ENCODE results near the gene BCAR3. TPM values are rescaled to one million over a fixed set of nuclear protein-coding genes. Genes with fewer than 3 reads are reported as not detected.

Gene BCAR3
- total RNA-seq, 1 donor from 2014 or later, result 59.5 TPM

DNA sequence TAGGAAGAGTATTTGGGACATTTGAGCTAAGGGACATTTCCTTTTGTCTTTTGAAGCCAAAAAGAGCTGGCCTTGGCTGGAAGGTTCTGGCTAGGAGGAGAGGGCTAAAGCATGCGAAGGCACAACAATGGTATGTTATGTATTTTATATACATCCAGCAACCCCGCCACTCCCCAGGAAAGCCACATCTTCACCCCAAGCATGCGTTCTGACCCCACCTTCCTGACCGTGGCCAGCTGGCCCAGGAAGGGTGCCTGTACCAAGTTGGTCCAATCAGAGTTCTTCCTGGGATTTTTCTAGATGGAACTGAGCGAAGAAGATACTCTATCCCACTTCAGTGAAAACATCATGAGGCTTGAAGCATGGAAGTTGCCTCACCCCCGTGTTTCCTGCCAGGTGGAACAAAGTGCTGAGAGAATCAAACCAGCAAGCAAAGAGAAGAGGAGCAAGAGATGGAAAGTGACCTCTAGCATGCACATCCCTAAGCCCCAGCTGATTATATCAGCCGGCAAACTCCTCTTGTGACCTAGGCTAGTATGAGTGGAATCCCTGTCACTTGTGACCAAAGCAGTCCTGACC, 82.7 kb downstream of the BCAR3 start:
- intact Hi-C loops (cut with micrococcal nuclease), result no loop called here

DNA sequence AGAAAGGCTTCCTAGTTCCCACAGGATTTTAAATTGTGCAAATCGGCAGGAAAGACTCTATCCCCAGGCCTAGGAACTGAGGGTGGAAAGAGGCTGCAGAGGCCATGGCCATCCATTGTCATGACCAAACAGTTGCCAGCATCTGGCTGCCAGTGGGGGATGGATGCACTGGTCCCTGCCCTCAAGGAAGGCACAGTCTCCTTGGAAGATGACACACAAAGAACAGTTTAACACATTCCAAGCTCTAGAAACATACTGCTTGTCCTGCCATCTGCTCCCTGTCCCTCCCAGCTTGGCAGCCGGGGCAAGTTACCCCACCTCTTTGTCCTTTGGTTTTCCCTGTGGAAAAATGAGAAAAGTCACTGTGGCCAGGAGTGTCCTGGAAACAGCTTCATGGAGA, 83.2 kb downstream of the BCAR3 start:
- no peak overlapping the region for H3K27ac Mint-ChIP-seq
- H3K4me3 Mint-ChIP-seq, result no peak overlapping the region
- H3K36me3 Mint-ChIP-seq (ENCODE audit: low read depth), result peaks cover 7% of the 10 kb centered on the region
- ATAC-seq (ENCODE audit: low read depth), result no peak
- TF ChIP-seq, protein P1, sequence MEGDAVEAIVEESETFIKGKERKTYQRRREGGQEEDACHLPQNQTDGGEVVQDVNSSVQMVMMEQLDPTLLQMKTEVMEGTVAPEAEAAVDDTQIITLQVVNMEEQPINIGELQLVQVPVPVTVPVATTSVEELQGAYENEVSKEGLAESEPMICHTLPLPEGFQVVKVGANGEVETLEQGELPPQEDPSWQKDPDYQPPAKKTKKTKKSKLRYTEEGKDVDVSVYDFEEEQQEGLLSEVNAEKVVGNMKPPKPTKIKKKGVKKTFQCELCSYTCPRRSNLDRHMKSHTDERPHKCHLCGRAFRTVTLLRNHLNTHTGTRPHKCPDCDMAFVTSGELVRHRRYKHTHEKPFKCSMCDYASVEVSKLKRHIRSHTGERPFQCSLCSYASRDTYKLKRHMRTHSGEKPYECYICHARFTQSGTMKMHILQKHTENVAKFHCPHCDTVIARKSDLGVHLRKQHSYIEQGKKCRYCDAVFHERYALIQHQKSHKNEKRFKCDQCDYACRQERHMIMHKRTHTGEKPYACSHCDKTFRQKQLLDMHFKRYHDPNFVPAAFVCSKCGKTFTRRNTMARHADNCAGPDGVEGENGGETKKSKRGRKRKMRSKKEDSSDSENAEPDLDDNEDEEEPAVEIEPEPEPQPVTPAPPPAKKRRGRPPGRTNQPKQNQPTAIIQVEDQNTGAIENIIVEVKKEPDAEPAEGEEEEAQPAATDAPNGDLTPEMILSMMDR (IDR thresholded peaks at IDR 0.05), result no peak
- intact Hi-C loops (cut with micrococcal nuclease), result no loop called here
- POLR2A ChIA-PET, result no interaction called here
- H3K4me1 Mint-ChIP-seq, result no peaks in the 10 kb centered on the region
- DNase-seq, result no peak
- H3K27me3 Mint-ChIP-seq, result no peaks in the 10 kb centered on the region
- CTCF ChIA-PET, result no interaction called here
- H3K9me3 Mint-ChIP-seq, result no peaks in the 10 kb centered on the region

More for the DNA sequence above, 82.7 kb downstream of the BCAR3 start:
- POLR2A ChIA-PET, result no interaction called here
- Mint-ChIP-seq H3K27me3 (no peaks in the 10 kb centered on the region), H3K4me1 (no peaks in the 10 kb centered on the region), H3K4me3 (no peak overlapping the region), H3K27ac (no peak overlapping the region), H3K36me3 (ENCODE audit: low read depth) (peaks cover 7% of the 10 kb centered on the region), H3K9me3 (no peaks in the 10 kb centered on the region)
- TF ChIP-seq, protein P1 (IDR thresholded peaks at IDR 0.05), result no peak
- DNase-seq (no peak), ATAC-seq (ENCODE audit: low read depth) (no peak)
- CTCF ChIA-PET, result no interaction called here

DNA sequence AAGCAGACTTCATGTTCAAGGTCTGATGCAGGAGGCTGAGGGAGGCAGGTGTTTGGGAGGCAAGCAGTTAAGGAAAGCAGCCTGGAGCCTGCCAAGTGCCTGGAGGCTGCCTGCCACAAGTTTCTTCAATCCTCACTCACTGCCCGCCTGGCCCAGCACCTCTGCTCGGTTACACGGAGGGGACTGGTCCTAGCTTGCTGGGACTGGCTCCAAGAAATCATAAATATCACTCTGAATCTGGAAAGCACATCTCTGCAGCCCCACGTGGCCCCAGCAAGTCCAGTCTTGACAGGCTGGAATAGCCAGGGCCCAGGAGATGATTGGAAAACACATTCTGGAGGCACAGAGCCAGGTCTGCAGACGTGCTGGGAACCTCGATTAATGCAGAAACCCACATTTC, 83.9 kb downstream of the BCAR3 start:
- TF ChIP-seq, protein P1 (IDR thresholded peaks at IDR 0.05), result no peak
- POLR2A ChIA-PET, result no interaction called here
- Mint-ChIP-seq H3K4me1 (peaks cover under 1% of the 10 kb centered on the region), H3K4me3 (no peak overlapping the region), H3K36me3 (ENCODE audit: low read depth) (peaks cover 7% of the 10 kb centered on the region), H3K27ac (no peak overlapping the region), H3K9me3 (no peaks in the 10 kb centered on the region), H3K27me3 (no peaks in the 10 kb centered on the region)
- no peak for ATAC-seq (ENCODE audit: low read depth)
- CTCF ChIA-PET, result no interaction called here
- intact Hi-C loops (cut with micrococcal nuclease), result no loop called here
- DNase-seq, result no peak

DNA sequence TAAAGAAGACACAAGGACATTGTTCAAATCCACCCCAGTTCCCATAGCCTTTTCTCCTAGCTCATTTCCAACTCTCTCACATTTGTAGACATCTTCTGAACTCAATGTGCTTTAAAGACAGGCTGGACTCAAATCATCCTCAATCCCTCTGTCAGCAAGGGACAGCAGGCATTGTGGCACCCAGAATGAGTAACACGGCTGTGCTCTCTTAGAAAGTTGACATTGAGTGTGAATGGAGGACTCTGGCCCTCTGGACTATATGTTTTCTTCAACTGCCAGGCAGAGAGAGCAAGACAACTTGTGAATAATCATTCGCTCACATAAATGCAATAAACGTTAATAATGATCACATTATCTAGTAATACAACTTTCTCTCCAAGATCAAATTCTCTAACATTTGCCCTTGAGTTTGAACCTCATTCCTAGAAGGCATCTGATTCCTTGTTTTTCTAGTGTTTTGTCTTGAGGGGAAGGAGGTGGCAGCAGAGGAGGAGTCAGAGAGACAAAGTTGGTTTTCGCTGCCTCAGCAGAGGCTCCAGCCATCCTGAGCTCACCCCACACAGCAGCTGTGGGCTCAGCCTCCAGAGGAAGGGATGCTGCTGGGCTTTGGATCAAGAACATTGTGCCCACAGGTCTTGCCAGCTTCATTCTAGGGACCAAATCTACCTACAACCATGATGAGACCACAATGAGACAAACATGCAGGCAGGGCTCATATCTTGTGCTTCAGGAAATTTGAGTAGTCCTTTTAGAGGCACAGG, 85.1 kb downstream of the BCAR3 start:
- TF ChIP-seq, protein P1 (IDR thresholded peaks at IDR 0.05), result no peak
- no peaks in the 10 kb centered on the region for H3K27me3 Mint-ChIP-seq
- peaks cover 10% of the 10 kb centered on the region for H3K36me3 Mint-ChIP-seq (ENCODE audit: low read depth)
- H3K4me1 Mint-ChIP-seq, result peaks cover 12% of the 10 kb centered on the region
- intact Hi-C loops (cut with micrococcal nuclease), result no loop called here
- ChIA-PET CTCF (no interaction called here), POLR2A (no interaction called here)
- H3K9me3 Mint-ChIP-seq, result no peaks in the 10 kb centered on the region
- DNase-seq (no peak), ATAC-seq (ENCODE audit: low read depth) (no peak)
- no peak overlapping the region for H3K4me3 Mint-ChIP-seq
- no peak overlapping the region for H3K27ac Mint-ChIP-seq

DNA sequence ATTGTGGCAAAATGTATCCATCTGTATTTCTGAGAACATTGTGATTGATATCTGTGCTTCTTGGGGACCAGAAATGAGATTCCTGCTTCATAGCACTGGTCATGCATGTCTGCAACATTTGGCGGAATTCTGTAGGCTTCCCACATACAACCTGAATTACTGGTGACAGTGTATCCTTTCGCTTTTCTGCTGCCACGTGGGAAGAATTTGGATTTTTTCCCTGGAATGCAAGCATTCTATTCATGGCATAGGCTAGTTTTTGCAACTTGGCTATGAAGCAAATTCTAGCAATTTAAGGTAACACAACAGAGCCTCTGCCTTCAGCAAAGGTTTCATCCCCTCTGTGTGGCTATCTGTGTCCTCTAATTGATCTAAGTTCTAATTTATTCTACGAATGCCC, 85.9 kb downstream of the BCAR3 start:
- no peak for DNase-seq
- no peaks in the 10 kb centered on the region for H3K9me3 Mint-ChIP-seq
- H3K27me3 Mint-ChIP-seq, result no peaks in the 10 kb centered on the region
- ChIA-PET POLR2A (no interaction called here), CTCF (no interaction called here)
- peaks cover 17% of the 10 kb centered on the region for H3K4me1 Mint-ChIP-seq
- TF ChIP-seq, protein P1 (IDR thresholded peaks at IDR 0.05), result no peak
- H3K4me3 Mint-ChIP-seq, result no peak overlapping the region
- intact Hi-C loops (cut with micrococcal nuclease), result no loop called here
- peaks cover 12% of the 10 kb centered on the region for H3K36me3 Mint-ChIP-seq (ENCODE audit: low read depth)
- ATAC-seq (ENCODE audit: low read depth), result no peak
- no peak overlapping the region for H3K27ac Mint-ChIP-seq

Measured in activated B cell treated with CpG ODN at 0.5 μM for 24 hours (primary cell).